Neural cell (in vitro differentiated cells): Measurements from ENCODE around the gene FRMD4A. TPM values are rescaled to one million over a fixed set of nuclear protein-coding genes. Genes with fewer than 3 reads are reported as not detected.

Source experiments
- H2AFZ ChIP-seq: fragments of 200-600, 300-800 bp; sonication (generic), shearing (Covaris generic); 2 replicates; pipeline ENCODE4 v1.6.0; 2014; ENCODE audit warnings: low read depth, mild to moderate bottlenecking, antibody characterized with exemption, low read length, moderate library complexity
- H3F3A ChIP-seq: fragments of 200-600 bp; shearing (Covaris generic); 2 replicates; pipeline ENCODE4 v1.6.1; 2016; ENCODE audit warnings: mild to moderate bottlenecking, moderate library complexity, mixed read lengths, antibody characterized with exemption, low read length; ENCODE audit not compliant: insufficient read depth, poor library complexity, severe bottlenecking
- H3K27ac ChIP-seq: fragments of 200-600, 300-800 bp; sonication (generic), shearing (Covaris generic); 2 replicates; pipeline ENCODE4 v1.5.1; 2014; ENCODE audit warnings: mild to moderate bottlenecking, low read length, moderate library complexity
- H3K27me3 ChIP-seq: fragments of 300-800, 200-600 bp; sonication (generic), shearing (Covaris generic); 2 replicates; pipeline ENCODE4 v1.6.0; 2014; ENCODE audit warnings: mild to moderate bottlenecking, low read depth, low read length, moderate library complexity; ENCODE audit not compliant: insufficient read depth
- H3K36me3 ChIP-seq: fragments of 300-800, 200-600 bp; sonication (generic), shearing (Covaris generic); 2 replicates; pipeline ENCODE4 v1.5.1; 2014; ENCODE audit warnings: mild to moderate bottlenecking, antibody characterized with exemption, low read length, moderate library complexity; ENCODE audit not compliant: insufficient read depth
- H3K4me2 ChIP-seq: fragments of 300-800, 200-600 bp; sonication (generic), shearing (Covaris generic); 2 replicates; pipeline ENCODE4 v1.6.0; 2014; ENCODE audit warnings: mild to moderate bottlenecking, low read length
- H3K4me3 ChIP-seq: fragments of 300-800, 200-600 bp; sonication (generic), shearing (Covaris generic); 2 replicates; pipeline ENCODE4 v1.5.1; 2014; ENCODE audit warnings: mild to moderate bottlenecking, low read length, moderate library complexity
- H3K79me2 ChIP-seq: fragments of 200-600 bp; shearing (Covaris generic); replicated peaks from 2 replicates; pipeline ENCODE4 v1.6.0; 2014; ENCODE audit warnings: mild to moderate bottlenecking, low read length, moderate library complexity; ENCODE audit not compliant: insufficient read depth
- H3K9ac ChIP-seq: fragments of 300-800, 200-600 bp; sonication (generic), shearing (Covaris generic); 2 replicates; pipeline ENCODE4 v1.6.1; 2016; ENCODE audit warnings: mild to moderate bottlenecking, low read length, mixed read lengths
- H3K9me2 ChIP-seq: fragments of 200-600 bp; shearing (Covaris generic); 2 replicates; pipeline ENCODE4 v1.6.1; 2016; ENCODE audit warnings: mild to moderate bottlenecking, low read length, mixed read lengths; ENCODE audit not compliant: insufficient read depth
- H3K9me3 ChIP-seq: fragments of 200-600, 300-800 bp; sonication (generic), shearing (Covaris generic); 2 replicates; pipeline ENCODE4 v1.6.1; 2016; ENCODE audit warnings: mild to moderate bottlenecking, mixed run types, low read length, moderate library complexity, mixed read lengths
- H4K20me1 ChIP-seq: fragments of 200-600 bp; shearing (Covaris generic); 2 replicates; pipeline ENCODE4 v1.6.1; 2016; ENCODE audit warnings: mild to moderate bottlenecking, mixed run types; ENCODE audit not compliant: insufficient read depth
- CTCF ChIP-seq: fragments of 450-650 bp; IDR thresholded peaks from 2 replicates; pipeline ENCODE4 v1.5.1; 2014; ENCODE audit warnings: antibody characterized with exemption, mild to moderate bottlenecking, moderate library complexity; ENCODE audit not compliant: poor library complexity, severe bottlenecking
- EZH2 ChIP-seq: fragments of 200-600, 300-800 bp; shearing (Covaris generic), sonication (generic); IDR thresholded peaks from 2 replicates; pipeline ENCODE4 v1.6.1; 2014; ENCODE audit warnings: antibody characterized with exemption, low read length, borderline replicate concordance, mild to moderate bottlenecking; ENCODE audit not compliant: insufficient read depth, poor library complexity, severe bottlenecking
- POLR2AphosphoS5 ChIP-seq: IDR thresholded peaks from 2 replicates; pipeline ENCODE4 v1.6.1; 2012
- RAD21 ChIP-seq: fragments of 450-650 bp; conservative IDR thresholded peaks from 2 replicates; pipeline ENCODE4 v1.6.1; 2014; ENCODE audit warnings: antibody characterized with exemption, mild to moderate bottlenecking, moderate library complexity
- SMC3 ChIP-seq: fragments of 450-650 bp; conservative IDR thresholded peaks from 2 replicates; pipeline ENCODE4 v1.6.1; 2014; ENCODE audit warnings: antibody characterized with exemption, mild to moderate bottlenecking, moderate library complexity; ENCODE audit not compliant: poor library complexity
- TAF1 ChIP-seq: IDR thresholded peaks from 2 replicates; pipeline ENCODE4 v1.6.1; 2012; ENCODE audit warnings: low read depth
- polyA plus RNA-seq: library from polyadenylated mRNA; depleted of rRNA; stranded (reverse); fragments of >200 nt; gene quantifications from 2 replicates; pipeline ENCODE4 v1.2.3, GENCODE V29; 2014
- TF ChIP-seq, protein P1 (sequence below): IDR thresholded peaks from 2 replicates; pipeline ENCODE4 v1.6.1; 2012; ENCODE audit warnings: borderline replicate concordance

Gene FRMD4A
- polyA plus RNA-seq, 1 donor from 2014 or later = 36.5 TPM

DNA sequence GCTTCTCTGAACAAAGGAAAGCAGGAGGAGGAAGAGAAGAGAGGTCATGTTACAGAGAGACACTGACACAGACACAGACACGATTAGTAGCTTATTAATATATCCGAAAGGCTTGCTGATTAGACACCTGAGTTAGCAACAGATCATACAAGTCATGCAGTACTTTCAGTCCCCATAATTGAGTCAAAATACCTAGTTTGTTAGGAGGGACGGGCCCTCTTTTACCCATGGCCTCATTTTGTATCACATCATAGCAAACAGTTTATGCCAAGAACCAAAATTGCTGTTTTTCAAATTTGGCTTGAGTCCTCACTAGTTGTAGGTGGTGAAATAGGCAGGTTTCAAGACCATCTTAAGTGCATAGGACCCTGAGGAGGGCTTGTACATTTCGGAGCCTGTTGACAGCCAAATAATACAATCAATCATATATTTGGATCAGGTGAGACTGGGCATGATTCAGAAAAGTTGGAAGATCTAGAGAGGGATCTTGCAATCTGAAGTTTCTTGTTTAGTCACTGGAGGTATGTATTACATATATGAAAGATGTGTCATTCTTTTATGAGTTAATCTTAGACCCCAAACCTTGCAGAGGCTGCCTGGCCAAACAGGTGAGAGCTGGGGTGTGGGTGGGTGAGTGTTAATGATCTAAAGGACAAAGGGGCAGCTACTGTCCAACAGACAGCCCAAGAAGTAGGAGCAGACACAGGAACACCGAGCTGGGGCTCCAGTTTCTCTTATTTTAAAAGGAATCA, 678.6 kb downstream of the FRMD4A start:
- H4K20me1 ChIP-seq = no peaks in the 10 kb centered on the region
- H3K9me3 ChIP-seq = no peaks in the 10 kb centered on the region
- H3K9ac ChIP-seq = no peak overlapping the region
- no peaks in the 10 kb centered on the region for H3K9me2 ChIP-seq
- TF ChIP-seq EZH2 = no peak
- no peak for TF ChIP-seq POLR2AphosphoS5
- TF ChIP-seq CTCF = no peak
- H3K79me2 ChIP-seq = no peaks in the 10 kb centered on the region
- no peaks in the 10 kb centered on the region for H3K36me3 ChIP-seq
- no peaks in the 10 kb centered on the region for H3K27me3 ChIP-seq
- no peak overlapping the region for H3K4me2 ChIP-seq
- no peak overlapping the region for H2AFZ ChIP-seq
- H3F3A ChIP-seq = no peaks in the 10 kb centered on the region
- no peak overlapping the region for H3K4me3 ChIP-seq
- no peak overlapping the region for H3K27ac ChIP-seq

DNA sequence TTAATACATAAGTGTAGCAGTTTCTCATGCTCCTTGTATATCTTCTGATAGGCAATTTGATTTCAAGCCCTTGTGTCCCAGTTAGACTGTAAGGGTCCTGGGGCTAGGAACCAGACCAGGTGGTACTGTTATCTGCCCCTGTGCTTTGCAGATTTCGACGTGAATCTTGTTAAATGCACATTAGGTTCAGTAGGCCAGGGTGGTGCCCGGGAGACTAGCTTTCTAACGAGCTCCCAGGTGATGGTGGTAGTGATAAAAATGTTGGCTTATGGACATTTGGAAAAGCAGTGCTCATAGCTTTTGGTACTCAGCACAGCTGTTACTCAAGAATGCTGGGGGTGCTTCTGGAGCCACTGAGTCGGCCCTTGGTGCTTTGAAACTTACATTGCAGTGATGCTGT, 679.8 kb downstream of the FRMD4A start:
- no peak overlapping the region for H3K9ac ChIP-seq
- H4K20me1 ChIP-seq = no peaks in the 10 kb centered on the region
- H3K27ac ChIP-seq = no peak overlapping the region
- H2AFZ ChIP-seq = no peak overlapping the region
- no peaks in the 10 kb centered on the region for H3F3A ChIP-seq
- no peaks in the 10 kb centered on the region for H3K27me3 ChIP-seq
- H3K9me2 ChIP-seq = no peaks in the 10 kb centered on the region
- no peak overlapping the region for H3K4me3 ChIP-seq
- no peak for TF ChIP-seq RAD21
- TF ChIP-seq CTCF = no peak
- no peak for TF ChIP-seq SMC3
- no peak for TF ChIP-seq TAF1
- TF ChIP-seq POLR2AphosphoS5 = no peak
- TF ChIP-seq, protein P1, sequence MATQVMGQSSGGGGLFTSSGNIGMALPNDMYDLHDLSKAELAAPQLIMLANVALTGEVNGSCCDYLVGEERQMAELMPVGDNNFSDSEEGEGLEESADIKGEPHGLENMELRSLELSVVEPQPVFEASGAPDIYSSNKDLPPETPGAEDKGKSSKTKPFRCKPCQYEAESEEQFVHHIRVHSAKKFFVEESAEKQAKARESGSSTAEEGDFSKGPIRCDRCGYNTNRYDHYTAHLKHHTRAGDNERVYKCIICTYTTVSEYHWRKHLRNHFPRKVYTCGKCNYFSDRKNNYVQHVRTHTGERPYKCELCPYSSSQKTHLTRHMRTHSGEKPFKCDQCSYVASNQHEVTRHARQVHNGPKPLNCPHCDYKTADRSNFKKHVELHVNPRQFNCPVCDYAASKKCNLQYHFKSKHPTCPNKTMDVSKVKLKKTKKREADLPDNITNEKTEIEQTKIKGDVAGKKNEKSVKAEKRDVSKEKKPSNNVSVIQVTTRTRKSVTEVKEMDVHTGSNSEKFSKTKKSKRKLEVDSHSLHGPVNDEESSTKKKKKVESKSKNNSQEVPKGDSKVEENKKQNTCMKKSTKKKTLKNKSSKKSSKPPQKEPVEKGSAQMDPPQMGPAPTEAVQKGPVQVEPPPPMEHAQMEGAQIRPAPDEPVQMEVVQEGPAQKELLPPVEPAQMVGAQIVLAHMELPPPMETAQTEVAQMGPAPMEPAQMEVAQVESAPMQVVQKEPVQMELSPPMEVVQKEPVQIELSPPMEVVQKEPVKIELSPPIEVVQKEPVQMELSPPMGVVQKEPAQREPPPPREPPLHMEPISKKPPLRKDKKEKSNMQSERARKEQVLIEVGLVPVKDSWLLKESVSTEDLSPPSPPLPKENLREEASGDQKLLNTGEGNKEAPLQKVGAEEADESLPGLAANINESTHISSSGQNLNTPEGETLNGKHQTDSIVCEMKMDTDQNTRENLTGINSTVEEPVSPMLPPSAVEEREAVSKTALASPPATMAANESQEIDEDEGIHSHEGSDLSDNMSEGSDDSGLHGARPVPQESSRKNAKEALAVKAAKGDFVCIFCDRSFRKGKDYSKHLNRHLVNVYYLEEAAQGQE = no peak
- H3K36me3 ChIP-seq = no peaks in the 10 kb centered on the region
- no peak overlapping the region for H3K4me2 ChIP-seq
- H3K9me3 ChIP-seq = no peaks in the 10 kb centered on the region
- no peaks in the 10 kb centered on the region for H3K79me2 ChIP-seq
